Colonic mucosa (tissue), 4 donors: ENCODE results near the gene CA10. TPM values are rescaled to one million over a fixed set of nuclear protein-coding genes. Genes with fewer than 3 reads are reported as not detected.

Experiments used
- DNase-seq: peaks from one replicate; pipeline ENCODE4 v3.0.0-alpha.2; 2020
- H3K27ac ChIP-seq: fragments of 200-600 bp; one replicate; pipeline ENCODE4 v1.8.0; 2021
- H3K27me3 ChIP-seq: fragments of 200-600 bp; one replicate; pipeline ENCODE4 v1.8.0; 2021
- H3K36me3 ChIP-seq: fragments of 200-600 bp; one replicate; pipeline ENCODE4 v1.8.0; 2021
- H3K4me1 ChIP-seq: fragments of 200-600 bp; one replicate; pipeline ENCODE4 v1.8.0; 2021; ENCODE audit warnings: mild to moderate bottlenecking
- H3K4me3 ChIP-seq: fragments of 200-600 bp; one replicate; pipeline ENCODE4 v1.8.0; 2021
- H3K9ac ChIP-seq, 2 donors: one replicate each; pipeline ENCODE4 v1.7.0; 2013; ENCODE audit warnings: control low read depth in 2 of 2, low read depth in 2 of 2, low read length in 2 of 2
- H3K9me3 ChIP-seq: fragments of 200-600 bp; one replicate; pipeline ENCODE4 v1.8.0; 2021
- intact Hi-C: fragments of 100-400 bp; cut with DNase I; formaldehyde crosslinking; loops from one replicate; pipeline ENCODE4 v1.14.1; 2022
- total RNA-seq, 2 donors: library from RNA; stranded (reverse); fragmentation: NEBNext Ultra II Directional in 1 of 2; extraction: Animal tissue kit (Norgen Biotek cat#: 25700) in 1 of 2; gene quantifications; one replicate each; pipeline ENCODE4 v1.2.1, GENCODE V29; 2021
- TF ChIP-seq, protein P1 (sequence below): fragments of 200-600 bp; IDR thresholded peaks from one replicate; pipeline ENCODE4 v1.8.0; 2022; ENCODE audit warnings: antibody characterized with exemption, mild to moderate bottlenecking
- donor health status: healthy.
- donor health status: DM: no; HTN: no; CAD: no.
- donor health status: DM: no; HTN: no; CAD: no.

The CA10 gene
- total RNA-seq, 2 donors from 2014 or later: 0.27 to 0.52 TPM

DNA sequence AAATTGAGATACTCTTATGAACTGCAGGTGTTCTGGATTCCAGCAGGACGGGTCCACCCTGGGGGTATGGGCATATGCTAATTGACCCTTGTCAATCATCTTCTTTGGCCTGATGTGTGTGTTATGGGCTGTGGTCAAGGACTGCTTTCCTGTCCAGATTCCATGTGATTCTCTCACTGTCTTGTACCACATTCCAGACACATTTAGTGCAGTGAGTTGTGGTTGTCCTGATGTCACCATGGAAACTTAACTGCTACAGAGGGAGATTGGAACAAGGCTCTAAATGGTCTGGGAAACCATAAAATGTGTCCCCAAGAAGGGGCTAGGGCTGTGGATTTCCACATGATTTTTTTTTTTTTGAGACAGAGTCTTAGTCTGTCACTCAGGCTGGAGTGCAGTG, 530.7 kb downstream of the CA10 start:
- no peak overlapping the region for H3K4me3 ChIP-seq

DNA sequence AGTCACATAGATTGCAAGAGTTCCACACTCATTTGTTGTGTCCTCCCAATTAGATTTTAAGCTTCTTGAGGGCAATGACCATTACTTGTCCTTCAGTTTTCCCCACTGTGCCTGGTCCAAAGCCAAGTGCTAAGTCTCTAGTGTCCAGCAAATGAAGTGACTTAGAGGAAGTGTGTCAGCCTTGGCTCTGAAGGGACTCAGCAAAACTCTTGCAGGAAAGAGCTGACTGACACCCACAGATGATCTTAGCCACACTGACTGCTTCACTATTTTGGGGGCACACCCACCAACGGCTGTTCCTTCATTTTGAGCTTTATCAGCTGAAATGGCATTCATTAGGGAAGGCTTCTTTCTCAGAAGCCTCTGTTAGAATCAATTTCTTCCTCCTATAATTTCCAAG, 540.0 kb downstream of the CA10 start:
- Histone ChIP-seq H3K9ac (no peak overlapping the region), H3K9me3 (no peaks in the 10 kb centered on the region), H3K36me3 (no peaks in the 10 kb centered on the region), H3K4me1 (no peaks in the 10 kb centered on the region), H3K4me3 (no peak overlapping the region), H3K27me3 (no peaks in the 10 kb centered on the region), H3K27ac (no peak overlapping the region)
- TF ChIP-seq, protein P1, sequence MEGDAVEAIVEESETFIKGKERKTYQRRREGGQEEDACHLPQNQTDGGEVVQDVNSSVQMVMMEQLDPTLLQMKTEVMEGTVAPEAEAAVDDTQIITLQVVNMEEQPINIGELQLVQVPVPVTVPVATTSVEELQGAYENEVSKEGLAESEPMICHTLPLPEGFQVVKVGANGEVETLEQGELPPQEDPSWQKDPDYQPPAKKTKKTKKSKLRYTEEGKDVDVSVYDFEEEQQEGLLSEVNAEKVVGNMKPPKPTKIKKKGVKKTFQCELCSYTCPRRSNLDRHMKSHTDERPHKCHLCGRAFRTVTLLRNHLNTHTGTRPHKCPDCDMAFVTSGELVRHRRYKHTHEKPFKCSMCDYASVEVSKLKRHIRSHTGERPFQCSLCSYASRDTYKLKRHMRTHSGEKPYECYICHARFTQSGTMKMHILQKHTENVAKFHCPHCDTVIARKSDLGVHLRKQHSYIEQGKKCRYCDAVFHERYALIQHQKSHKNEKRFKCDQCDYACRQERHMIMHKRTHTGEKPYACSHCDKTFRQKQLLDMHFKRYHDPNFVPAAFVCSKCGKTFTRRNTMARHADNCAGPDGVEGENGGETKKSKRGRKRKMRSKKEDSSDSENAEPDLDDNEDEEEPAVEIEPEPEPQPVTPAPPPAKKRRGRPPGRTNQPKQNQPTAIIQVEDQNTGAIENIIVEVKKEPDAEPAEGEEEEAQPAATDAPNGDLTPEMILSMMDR: no peak
- no peak for DNase-seq
- intact Hi-C loops: no loop called here

More for the DNA sequence above, 530.7 kb downstream of the CA10 start:
- Histone ChIP-seq H3K36me3 (no peaks in the 10 kb centered on the region), H3K9me3 (no peaks in the 10 kb centered on the region), H3K27me3 (no peaks in the 10 kb centered on the region), H3K9ac (no peak overlapping the region), H3K4me1 (no peaks in the 10 kb centered on the region), H3K27ac (no peak overlapping the region)
- no peak for DNase-seq
- TF ChIP-seq, protein P1: no peak
- intact Hi-C loops: no loop called here

GRCh38 chr17:51617986-51618385, 540.5 kb downstream of the CA10 start:
- no peaks in the 10 kb centered on the region for H3K4me1 ChIP-seq
- H3K4me3 ChIP-seq: no peak overlapping the region
- TF ChIP-seq, protein P1: no peak
- DNase-seq: no peak
- H3K36me3 ChIP-seq: no peaks in the 10 kb centered on the region
- no peaks in the 10 kb centered on the region for H3K27me3 ChIP-seq
- no peaks in the 10 kb centered on the region for H3K9me3 ChIP-seq
- H3K27ac ChIP-seq: no peak overlapping the region
- intact Hi-C loops: no loop called here
- no peak overlapping the region for H3K9ac ChIP-seq

DNA sequence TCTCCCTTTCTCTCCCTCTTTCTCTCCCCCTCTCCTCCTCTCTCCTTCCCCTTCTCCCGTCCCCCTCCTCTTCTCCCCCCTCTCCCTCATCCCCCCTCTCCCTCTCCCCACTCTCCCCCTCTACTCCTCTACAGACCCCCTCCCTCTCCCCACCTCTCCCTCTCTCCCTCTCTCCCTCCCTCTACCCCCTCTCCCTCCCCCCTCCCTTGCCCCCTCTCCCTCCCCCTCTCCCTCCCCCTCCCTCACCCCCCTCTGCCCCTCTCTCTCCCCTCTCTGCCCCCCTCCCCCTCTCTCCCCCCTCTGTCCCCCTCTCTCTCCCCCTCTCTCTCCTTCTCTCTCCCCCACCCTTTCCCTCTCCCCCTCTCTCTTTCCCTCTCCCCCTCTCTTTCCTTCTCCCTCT, 545.3 kb downstream of the CA10 start:
- no peak overlapping the region for H3K9ac ChIP-seq
- DNase-seq: no peak
- intact Hi-C loops: no loop called here

DNA sequence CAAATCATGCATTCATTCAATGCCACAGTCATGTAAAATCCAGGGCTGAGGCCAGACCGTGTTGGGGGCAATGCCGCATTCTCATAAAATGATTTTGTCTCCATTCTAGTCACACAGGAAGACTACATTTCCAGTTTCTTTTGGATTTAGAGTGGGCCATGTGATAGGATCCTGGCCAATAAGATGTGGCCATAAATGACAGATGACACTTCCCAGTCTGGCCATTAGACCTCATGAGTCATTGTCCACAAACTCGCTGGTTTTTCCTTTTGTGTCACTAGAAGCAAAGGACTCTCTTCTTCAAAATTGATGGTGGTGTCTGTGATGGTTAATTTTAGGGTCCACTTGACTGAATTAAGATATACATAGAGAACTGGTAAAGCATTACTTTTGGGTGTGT, 545.8 kb downstream of the CA10 start:
- no peaks in the 10 kb centered on the region for H3K4me1 ChIP-seq
- intact Hi-C loops: no loop called here
- H3K9ac ChIP-seq: no peak overlapping the region
- H3K36me3 ChIP-seq: no peaks in the 10 kb centered on the region
- H3K4me3 ChIP-seq: no peak overlapping the region
- H3K9me3 ChIP-seq: no peaks in the 10 kb centered on the region
- TF ChIP-seq, protein P1: no peak
- no peak overlapping the region for H3K27ac ChIP-seq
- no peak for DNase-seq
- H3K27me3 ChIP-seq: no peaks in the 10 kb centered on the region

More for the DNA sequence above, 545.3 kb downstream of the CA10 start:
- Histone ChIP-seq H3K4me3 (no peak overlapping the region), H3K27me3 (no peaks in the 10 kb centered on the region), H3K4me1 (no peaks in the 10 kb centered on the region), H3K9me3 (no peaks in the 10 kb centered on the region), H3K36me3 (no peaks in the 10 kb centered on the region), H3K27ac (no peak overlapping the region)
- TF ChIP-seq, protein P1: no peak

DNA sequence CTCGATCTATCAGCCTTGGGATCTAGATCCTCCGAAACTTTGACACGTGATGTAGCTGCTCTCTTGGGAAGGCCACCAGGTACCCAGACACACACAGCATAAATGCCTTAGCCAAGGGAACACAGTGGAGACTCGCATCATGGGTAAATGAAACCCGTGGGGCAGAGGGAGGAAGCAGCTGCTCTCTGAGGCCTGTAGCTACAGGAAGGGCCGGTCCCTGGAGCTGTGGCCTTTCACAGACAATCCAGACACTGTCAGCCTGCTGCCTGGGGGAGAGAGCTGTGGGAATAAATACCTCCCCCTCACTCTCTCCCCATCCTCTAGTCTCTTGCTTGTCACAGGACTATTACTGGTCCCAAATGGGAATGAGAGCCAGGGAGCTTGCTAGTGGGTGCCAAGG, 546.9 kb downstream of the CA10 start:
- TF ChIP-seq, protein P1: no peak
- Histone ChIP-seq H3K27me3 (no peaks in the 10 kb centered on the region), H3K27ac (no peak overlapping the region), H3K9ac (no peak overlapping the region), H3K36me3 (no peaks in the 10 kb centered on the region), H3K4me1 (no peaks in the 10 kb centered on the region), H3K4me3 (no peak overlapping the region), H3K9me3 (no peaks in the 10 kb centered on the region)
- intact Hi-C loops: no loop called here
- no peak for DNase-seq
